T-helper 1 cell (primary cell): Measurements from ENCODE around the gene CYP1A2.

Experiments used
- DNase-seq, 5 donors: peaks; one replicate each; pipeline ENCODE4 v3.0.0-alpha.2; 2012 to 2020

The CYP1A2 gene

GRCh38 chr15:74790080-74790916 lies 41.7 kb downstream of the CYP1A2 start:
- DNase-seq = peak in 1 of 5 donors; percentile 48

- DNase-seq = no peak
Observed at GRCh38 chr15:74791007-74791406, 42.4 kb downstream of the CYP1A2 start.

GRCh38 chr15:74791667-74792066 lies 43.0 kb downstream of the CYP1A2 start:
- no peak for DNase-seq

GRCh38 chr15:74792227-74793016 lies 43.8 kb downstream of the CYP1A2 start:
- no peak for DNase-seq

- peak; percentile 54 to 77 (median 65) for DNase-seq
Observed at GRCh38 chr15:74793135-74794028, 44.7 kb downstream of the CYP1A2 start.

- no peak for DNase-seq
Observed at GRCh38 chr15:74794248-74794969, 45.8 kb downstream of the CYP1A2 start.

GRCh38 chr15:74794970-74795349 lies 46.3 kb downstream of the CYP1A2 start:
- DNase-seq = no peak

- DNase-seq = peak in 1 of 5 donors; percentile 51
Observed at GRCh38 chr15:74795966-74796625, 47.5 kb downstream of the CYP1A2 start.

GRCh38 chr15:74798388-74799254 lies 50.0 kb downstream of the CYP1A2 start:
- DNase-seq = no peak

GRCh38 chr15:74799255-74799855 lies 50.7 kb downstream of the CYP1A2 start:
- peak in 1 of 5 donors; percentile 54 for DNase-seq

GRCh38 chr15:74799856-74800558 lies 51.4 kb downstream of the CYP1A2 start:
- peak; percentile 74 to 86 (median 81) for DNase-seq

- DNase-seq = no peak
Observed at GRCh38 chr15:74800559-74801094, 52.0 kb downstream of the CYP1A2 start.

GRCh38 chr15:74801311-74801997 lies 52.8 kb downstream of the CYP1A2 start:
- DNase-seq = no peak

- DNase-seq = no peak
Observed at GRCh38 chr15:74802290-74802689, 53.6 kb downstream of the CYP1A2 start.

GRCh38 chr15:74802862-74803447 lies 54.3 kb downstream of the CYP1A2 start:
- DNase-seq = no peak

- DNase-seq = no peak
Observed at GRCh38 chr15:74804935-74805334, 56.3 kb downstream of the CYP1A2 start.
